Stimulated activated CD4-positive, alpha-beta T cell treated with anti-CD3 and anti-CD28 coated beads, Interleukin-4, amount 100 ng/mL, for 24 hours (primary cell): ENCODE measurements around the gene SPECC1L.
"Not testable (repeated sequence)": the region's sequence is repeated elsewhere in the genome, so short reads cannot be mapped to it uniquely, and the experiment has no call there.

Source experiments
- DNase-seq: peaks from one replicate; pipeline ENCODE4 v3.0.0-alpha.2; 2020

Gene SPECC1L, protein sequence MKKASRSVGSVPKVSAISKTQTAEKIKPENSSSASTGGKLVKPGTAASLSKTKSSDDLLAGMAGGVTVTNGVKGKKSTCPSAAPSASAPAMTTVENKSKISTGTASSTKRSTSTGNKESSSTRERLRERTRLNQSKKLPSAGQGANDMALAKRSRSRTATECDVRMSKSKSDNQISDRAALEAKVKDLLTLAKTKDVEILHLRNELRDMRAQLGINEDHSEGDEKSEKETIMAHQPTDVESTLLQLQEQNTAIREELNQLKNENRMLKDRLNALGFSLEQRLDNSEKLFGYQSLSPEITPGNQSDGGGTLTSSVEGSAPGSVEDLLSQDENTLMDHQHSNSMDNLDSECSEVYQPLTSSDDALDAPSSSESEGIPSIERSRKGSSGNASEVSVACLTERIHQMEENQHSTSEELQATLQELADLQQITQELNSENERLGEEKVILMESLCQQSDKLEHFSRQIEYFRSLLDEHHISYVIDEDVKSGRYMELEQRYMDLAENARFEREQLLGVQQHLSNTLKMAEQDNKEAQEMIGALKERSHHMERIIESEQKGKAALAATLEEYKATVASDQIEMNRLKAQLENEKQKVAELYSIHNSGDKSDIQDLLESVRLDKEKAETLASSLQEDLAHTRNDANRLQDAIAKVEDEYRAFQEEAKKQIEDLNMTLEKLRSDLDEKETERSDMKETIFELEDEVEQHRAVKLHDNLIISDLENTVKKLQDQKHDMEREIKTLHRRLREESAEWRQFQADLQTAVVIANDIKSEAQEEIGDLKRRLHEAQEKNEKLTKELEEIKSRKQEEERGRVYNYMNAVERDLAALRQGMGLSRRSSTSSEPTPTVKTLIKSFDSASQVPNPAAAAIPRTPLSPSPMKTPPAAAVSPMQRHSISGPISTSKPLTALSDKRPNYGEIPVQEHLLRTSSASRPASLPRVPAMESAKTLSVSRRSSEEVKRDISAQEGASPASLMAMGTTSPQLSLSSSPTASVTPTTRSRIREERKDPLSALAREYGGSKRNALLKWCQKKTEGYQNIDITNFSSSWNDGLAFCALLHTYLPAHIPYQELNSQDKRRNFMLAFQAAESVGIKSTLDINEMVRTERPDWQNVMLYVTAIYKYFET

DNA sequence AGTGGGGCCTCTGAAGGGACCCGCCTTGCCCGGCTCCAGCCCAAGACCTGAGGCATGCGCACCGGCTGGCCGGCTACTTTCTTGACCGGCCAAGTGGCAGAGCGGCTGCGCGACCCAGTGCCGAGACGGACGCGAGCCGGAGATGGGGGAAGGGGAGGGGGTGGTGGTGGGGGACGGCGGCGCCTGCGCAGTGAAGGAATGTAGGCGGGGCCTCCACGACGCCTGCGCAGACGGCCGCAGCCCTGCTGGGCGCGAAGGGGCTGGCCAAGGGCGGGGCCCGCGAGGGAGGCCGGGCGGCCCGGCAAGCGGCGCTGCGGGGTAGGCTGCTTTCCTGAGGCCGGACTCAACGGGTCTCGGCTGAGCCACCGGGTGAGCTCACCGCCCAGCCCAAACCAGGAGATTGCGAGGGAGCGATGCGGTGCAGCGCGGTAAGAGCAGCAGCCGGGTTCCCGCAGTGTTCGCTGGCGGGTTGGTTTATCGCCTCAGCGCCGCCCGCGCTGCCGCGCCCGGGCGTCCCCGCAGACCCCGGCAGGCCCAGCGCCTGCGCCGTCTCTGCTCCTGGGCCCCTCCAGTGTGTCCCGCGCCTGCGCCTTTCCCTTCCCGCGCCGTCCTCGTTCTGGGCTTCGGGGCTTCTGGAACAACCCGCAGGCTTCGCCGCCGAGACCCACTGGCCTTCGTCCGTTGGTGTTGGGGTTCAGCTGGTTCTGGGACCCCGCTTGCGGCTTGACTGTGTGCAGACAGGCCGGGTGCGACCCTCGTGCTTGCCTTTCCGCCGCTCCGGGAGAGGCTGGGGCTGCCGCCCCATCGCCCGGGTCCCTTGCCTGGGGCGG is at the start of gene SPECC1L:
Gene SPECC1L, plus strand, starts transcription at position 276 of the 830 bp plus-strand sequence. CDS start 31,401 bp downstream, outside the sequence.
- peak; percentile 87 for DNase-seq

DNA sequence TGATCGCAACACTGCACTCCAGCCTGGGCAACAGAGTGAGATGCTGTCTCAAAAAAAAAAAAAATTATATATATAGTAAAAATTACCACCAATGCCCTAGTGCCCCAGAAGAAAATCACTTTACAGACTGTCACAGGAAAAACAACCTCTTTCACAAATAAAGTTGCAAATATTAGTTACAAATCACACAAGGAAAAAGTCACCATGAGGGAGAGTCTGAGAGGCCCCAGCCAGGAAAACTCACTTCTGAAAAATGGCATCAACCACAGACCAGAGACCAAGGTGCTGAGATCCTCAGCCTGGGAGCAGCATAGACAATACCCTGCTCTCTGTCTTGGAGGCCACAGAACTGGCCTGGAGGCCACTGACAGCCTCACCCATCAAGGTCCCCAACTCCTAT is 46.2 kb upstream of the SPECC1L start:
- DNase-seq, result no peak

DNA sequence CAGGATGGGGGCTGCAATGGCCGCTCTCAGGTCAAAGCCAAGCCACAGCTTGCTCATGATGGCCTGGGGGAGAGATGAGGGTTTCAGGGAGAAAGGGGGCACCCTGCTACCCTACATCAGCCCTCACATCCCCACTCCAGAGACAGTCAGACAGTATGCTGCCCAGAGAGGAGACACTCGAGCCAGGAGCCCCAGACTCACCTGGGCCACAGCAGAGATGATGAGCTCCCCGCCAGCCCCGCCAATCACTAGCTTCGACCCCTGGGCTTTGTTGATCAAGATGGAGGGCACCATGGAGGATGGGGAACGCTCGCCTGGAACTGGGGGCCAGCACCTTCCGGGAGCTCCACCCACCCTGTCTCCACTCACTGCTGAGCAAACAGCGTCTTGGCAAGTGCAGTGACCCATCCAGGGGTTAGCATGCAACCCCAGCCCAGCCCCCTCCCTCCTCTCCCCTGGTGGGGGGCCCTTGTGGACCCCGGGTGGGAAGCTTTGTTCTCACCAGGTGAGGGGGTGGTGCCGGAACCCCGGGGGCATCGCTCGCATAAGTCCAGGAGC is 45.5 kb upstream of the SPECC1L start:
- DNase-seq, result no peak

DNA sequence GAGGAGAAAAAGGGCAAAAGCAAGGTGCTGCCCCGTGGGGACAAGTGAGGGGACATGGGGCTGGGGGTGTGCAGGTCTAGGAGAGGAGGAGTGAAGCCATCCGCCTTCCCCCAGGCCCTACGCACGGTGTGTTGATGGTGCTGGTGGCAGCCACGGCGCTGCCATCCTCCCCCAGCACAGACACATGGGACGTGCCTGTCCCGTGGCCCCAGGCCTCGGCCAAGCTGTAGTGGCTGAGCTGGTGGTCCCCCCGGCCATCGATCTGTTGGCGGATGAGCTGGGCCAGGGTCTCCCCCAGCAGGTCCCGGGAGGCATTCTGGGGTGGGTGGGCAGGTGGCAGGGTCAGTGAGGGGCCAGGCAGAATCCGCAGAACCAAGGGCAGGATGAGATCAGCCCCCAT is 44.7 kb upstream of the SPECC1L start:
- no peak for DNase-seq

DNA sequence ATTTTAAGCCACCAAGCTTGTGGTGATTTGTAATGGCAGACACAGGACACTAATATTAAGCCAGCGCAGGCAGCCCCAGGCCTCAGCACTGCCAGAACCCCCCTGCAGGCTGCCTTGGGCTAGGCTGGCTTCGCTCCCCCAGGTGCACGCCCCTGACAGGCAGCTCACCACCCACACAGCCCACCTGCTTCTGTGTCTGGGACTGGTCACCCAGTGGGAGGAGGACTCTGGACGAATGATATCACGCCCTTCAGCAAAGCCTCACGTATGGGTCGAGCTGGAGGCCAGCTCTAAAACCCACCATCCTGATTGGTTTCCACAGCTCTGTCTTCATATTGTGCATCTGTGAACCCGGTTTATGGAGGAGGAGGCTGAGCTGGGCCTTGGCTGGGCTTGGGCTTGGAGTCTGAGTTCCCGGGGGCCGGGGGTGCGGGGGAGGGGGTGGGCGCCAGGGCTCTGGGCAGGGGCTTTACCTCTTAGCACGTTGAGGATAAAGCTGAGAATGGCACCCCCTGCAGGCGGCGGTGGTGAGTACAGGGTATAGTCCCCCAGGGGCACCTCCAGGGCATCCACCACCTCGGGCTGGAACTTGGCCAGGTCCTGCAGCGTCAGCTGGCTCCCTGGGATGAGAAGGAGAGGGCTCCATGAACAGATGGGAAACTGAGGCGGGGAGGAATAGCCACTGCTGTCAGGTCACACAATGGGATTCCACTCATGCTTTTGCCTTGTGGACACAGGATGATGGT is 39.5 kb upstream of the SPECC1L start:
- peak; percentile 71 for DNase-seq

DNA sequence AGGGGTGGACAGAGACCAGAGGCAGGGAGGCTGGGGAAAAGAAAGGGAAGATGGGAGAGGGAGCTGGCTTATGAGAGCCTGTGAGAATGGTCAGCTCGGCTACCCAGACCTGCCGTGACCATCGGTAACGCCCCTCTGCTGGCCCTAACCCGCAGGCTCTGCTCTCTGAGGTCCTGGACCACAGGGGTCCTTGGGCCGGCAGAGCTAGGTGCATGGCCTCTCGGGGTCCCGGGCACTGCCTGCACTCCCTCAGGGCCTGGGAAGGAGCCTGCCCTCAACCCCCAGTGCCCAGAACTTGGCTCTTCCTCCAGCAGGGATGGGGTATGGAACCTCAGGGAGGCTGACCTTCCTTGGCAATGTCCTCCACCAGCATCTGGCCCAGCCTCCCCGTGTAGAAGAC is 38.9 kb upstream of the SPECC1L start:
- DNase-seq, result no peak

DNA sequence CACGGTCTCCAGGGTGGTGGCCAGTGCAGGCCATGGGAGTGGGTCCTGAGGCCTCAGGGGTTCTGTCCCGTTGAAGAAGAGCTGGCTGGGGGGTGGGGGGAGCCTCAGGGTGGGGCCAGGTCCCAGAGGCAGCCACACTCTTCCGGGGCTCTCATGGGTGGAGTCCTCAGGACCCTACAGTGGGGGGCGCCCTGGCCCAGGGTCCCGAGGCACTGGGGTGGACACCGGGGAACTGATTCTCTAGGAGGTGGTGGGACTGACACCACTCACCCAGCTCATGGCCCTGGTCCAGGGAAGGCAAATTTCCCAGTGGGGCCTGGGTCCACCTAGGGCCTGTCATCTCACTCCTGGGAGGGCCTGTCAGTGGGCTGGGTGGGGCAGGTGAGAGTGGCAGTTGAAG is 38.5 kb upstream of the SPECC1L start:
- no peak for DNase-seq

DNA sequence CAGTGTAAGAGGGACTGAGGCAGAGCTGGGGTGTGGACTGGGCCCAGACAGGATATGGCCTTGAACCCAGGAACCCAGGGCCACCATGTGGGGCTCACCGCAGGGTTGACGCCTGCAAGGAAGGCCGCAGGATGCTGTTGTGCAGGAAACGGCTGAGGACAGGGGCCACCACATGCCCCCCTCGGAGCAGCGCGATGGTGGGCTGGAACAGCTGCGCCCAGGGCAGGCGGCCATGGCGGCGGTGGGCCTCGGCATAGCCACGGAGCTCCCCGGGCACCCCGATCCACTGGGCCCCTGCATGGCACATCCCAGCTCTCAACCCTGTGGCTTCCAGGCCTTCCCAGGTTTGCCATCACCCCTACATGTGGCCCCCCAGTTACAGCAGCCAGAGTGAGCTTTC is 37.9 kb upstream of the SPECC1L start:
- no peak for DNase-seq

DNA sequence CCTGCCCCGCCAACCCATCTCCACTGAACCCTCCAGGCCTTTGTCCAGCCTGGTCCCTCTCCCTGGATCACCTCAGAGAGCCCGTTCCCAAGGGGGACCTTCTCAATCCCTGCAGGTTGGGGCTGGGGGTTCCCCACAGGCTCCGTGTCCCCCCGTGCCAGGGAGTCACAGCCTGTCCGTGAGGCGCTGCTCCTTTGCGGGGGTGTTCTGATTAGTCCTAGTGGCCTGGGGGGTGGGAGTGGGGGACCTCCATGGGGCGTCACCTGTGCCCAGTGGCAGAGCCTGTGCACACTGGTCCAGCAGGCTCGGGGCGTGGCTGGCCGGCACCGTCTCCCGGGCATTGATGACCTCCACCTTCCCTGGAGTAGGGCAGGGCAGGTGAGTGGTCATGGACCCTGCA is 37.4 kb upstream of the SPECC1L start:
- DNase-seq, result no peak

DNA sequence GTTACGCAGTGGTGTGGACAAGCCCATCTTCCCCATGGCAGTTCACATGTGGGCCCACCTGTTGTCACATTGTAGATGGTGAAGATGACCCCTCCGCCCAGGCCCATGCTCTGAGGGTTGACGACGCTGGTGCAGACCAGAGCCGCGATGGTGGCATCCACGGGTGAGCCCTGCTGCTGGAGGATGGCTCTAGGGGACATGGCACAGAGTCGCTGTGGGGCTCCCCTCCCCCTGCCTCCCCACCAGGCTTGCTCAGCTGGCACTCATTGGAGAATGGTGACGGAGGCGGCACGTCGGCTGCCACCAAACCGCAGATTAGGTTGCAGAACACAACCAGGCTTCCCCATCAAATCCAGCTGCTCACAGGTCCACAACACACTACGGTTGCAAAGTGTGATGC is 36.8 kb upstream of the SPECC1L start:
- no peak for DNase-seq

DNA sequence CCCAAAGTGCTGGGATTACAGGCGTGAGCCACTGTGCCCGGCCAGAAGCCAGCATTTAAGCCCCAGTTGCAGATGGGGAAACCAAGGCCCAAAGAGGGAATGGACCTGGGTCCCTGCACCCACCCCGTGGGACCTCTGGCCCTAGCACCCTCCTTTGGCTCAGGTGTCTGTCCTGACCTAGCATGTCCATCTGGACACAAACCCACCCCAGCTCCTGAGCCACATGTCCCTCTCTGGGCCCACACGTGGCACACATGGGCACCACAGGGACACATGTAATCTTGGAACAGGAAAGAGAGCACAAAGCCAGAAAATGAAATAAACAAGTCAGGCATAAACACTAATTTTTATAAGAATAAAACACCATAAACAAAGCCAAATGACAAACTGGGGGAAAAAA is 35.3 kb upstream of the SPECC1L start:
- no peak for DNase-seq

DNA sequence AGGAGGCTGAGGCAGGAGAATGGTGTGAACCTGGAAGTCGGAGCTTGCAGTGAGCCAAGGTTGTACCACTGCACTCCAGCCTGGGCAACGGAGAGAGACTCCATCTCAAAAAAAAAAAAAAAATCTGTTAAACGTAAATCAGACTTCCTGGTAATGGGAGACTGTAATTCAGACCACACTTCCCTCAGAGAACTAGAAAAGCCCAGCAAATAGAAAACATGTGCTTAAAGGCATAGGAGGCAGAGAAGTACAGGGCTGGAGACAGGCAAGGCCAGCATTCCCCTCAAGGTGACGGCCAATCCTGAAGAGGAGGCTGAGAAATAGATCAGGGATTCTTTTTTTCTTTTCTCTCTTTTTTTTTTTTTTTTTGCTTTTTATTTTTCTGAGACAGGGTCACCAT is 34.0 kb upstream of the SPECC1L start:
- no peak for DNase-seq

DNA sequence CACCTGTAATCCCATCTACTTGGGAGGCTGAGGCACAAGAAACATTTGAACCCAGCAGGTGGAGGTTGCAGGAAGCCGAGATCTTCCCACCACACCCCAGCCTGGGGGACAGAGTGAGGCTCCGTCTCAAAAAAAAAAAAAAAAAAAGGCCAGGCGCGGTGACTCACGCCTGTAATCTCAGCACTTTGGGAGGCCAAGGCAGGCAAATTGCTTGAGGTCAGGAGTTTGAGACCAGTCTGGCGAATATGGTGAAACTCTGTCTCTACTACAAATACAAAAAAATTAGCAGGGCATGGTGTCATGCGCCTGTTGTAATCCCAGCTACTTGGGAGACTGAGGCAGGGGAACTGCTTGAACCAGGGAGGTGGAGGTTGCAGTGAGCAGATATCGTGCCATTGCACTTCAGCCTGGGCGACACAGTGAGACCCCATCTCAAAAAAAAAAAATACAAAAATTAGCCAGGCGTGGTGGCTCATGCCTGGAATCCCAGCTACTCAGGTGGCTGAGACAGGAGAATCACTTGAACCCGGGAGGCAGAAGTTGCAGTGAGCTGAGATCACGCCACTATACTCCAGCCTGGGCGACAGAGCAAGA is 32.4 kb upstream of the SPECC1L start:
- not testable (repeated sequence) for DNase-seq

DNA sequence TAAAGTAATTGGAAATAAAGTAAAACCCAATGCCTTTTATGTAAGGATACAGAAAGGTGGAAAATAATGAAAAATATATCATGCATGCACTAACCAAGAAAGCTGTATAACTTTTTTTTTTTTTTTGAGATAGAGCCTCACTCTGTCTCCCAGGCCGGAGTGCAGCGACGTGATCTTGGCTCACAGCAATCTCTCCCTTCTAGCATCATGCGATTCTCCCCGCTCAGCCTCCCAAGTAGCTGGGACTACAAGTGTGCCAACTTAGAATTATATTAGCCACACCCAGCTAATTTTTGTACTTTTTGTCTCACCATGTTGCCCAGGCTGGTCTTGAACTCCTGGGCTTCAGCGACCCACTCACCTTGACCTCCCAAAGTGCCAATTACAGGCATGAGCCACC is 30.2 kb upstream of the SPECC1L start:
- no peak for DNase-seq

DNA sequence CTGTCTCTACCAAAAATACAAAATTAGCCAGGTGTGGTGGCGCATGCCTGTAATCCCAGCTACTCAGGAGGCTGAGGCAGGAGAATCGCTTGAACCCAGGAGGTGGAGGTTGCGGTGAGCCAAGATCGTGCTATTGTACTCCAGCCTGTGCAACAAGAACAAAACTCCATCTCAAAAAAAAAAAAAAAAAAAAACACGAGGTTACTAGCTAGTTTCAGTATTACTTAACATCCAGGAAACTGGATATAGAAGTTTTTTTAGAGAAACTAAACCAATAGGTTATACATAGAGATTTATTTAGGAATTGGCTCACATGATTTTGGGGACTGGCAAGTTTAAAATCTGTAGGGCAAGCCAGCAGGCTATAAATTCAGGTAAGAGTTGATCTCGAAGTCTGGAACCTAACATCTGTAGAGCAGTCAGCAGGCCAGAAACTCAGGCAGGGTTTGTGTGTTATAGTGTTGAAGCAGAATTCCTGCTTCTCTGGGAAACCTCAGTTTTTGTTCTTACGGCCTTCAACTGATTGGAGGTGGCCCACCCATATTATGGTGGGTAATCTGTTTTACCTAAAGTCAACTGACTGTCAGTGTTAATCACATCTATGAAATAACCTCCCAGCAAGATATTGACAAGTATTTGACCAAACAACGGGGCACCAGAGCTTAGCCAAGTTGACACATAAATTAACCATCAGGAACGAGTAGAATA is 29.5 kb upstream of the SPECC1L start:
- DNase-seq, result not testable (repeated sequence)

DNA sequence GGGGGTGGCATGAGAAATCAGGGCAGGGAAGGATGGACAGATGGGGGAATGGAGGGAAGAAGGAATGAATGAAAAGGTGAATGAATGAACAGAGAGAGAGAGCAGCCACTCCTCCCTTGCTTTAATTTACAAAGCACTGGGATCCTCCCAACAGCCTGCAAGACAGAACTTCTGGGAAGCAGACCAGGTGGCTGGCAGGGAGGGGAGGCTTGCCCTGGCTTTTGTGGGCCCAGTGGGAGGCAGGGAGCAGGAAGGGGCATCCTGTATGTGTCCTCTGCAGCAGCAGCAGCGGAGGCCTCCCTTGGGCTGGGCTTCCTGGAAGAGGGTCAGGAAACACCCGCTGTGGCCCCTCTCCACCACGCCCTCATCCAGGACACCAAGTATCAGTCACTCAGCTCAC is 27.2 kb upstream of the SPECC1L start:
- not testable (repeated sequence) for DNase-seq

DNA sequence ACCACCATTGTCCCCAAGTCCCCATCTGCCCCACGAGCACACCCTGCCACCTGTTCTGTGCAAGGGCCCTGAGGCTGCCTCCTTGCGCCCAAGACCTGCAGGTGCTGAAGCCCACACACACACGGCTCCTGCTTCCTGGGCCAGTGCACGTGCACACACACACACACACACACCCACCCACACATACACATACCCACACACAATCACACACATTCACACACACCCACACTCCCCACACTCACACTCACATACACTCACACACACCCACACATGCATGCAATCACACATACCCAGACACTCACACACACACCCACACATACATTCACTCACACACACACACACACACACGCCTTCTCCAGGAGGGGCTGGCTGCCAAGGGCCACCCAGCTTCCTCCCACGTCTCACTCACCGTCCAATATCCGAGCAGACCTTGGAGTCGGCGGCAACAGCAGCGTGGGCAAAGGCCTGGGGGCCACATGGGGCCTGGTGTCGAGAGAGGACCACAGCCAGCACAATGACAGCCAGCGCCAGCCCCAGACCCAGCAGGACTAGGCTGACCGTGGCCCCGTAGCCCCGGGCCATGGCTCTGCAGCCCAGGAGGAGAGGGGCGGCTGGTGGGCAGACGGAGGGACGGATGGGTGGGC is 26.4 kb upstream of the SPECC1L start:
- no peak for DNase-seq

DNA sequence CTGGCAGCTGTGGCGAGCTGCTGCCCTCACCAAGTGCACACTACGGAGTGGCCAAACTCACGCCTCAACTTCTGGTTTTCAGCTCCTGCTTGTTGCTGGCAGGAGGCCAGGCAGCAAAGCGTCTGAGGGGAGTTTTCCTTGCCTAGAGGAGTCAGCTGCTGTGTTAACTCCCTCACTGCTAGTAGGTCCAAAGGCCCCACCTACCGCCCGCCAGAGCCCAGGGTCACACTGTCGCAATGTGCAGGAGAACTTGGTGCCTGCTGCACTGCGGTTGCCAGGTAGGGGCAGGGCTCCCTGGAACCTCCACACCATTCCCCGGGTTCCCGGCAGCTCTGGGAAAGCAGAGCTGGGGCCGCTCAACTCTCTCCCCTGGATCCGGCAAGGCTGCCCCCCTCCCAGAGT is 25.6 kb upstream of the SPECC1L start, which contains the start of gene GGT5:
Gene GGT5, minus strand, starts transcription at position 53 of the 402 bp plus-strand sequence. CDS start 357 bp downstream, outside the sequence.
- DNase-seq, result not testable (repeated sequence)
